ENCODE measurements around the gene HLA-DMA.

GRCh38 chr6:32974016-32974333 lies 21.1 kb upstream of the HLA-DMA start:
- TF ChIP-seq CTCF (IDR thresholded peaks at IDR 0.05): no peak
- no peak for TF ChIP-seq POLR2A (IDR thresholded peaks at IDR 0.05)
- TF ChIP-seq POLR2AphosphoS5 (IDR thresholded peaks at IDR 0.05): no peak
- TF ChIP-seq EP300 (IDR thresholded peaks at IDR 0.05; ENCODE audit: low read depth): no peak
